ENCODE data around the gene ZNF70. TPM values are rescaled to one million over a fixed set of nuclear protein-coding genes. Genes with fewer than 3 reads are reported as not detected.

The ZNF70 gene
- total RNA-seq, 1 experiment from 2014 or later: 3.3 TPM

- TF ChIP-seq STAT6 (CRISPR knock-in tag; conservative IDR thresholded peaks at IDR 0.05; ENCODE audit: low read depth): no peak
- TF ChIP-seq, protein P1, sequence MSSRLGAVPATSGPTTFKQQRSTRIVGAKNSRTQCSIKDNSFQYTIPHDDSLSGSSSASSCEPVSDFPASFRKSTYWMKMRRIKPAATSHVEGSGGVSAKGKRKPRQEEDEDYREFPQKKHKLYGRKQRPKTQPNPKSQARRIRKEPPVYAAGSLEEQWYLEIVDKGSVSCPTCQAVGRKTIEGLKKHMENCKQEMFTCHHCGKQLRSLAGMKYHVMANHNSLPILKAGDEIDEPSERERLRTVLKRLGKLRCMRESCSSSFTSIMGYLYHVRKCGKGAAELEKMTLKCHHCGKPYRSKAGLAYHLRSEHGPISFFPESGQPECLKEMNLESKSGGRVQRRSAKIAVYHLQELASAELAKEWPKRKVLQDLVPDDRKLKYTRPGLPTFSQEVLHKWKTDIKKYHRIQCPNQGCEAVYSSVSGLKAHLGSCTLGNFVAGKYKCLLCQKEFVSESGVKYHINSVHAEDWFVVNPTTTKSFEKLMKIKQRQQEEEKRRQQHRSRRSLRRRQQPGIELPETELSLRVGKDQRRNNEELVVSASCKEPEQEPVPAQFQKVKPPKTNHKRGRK (CRISPR knock-in tag; IDR thresholded peaks at IDR 0.05; ENCODE audit: borderline replicate concordance): no peak
- TF ChIP-seq NR3C1 (CRISPR knock-in tag; conservative IDR thresholded peaks at IDR 0.05; ENCODE audit: low read depth): no peak
- no peak for TF ChIP-seq RORB (CRISPR knock-in tag; IDR thresholded peaks at IDR 0.05)
- no peak for TF ChIP-seq GRHL2 (CRISPR knock-in tag; IDR thresholded peaks at IDR 0.05; ENCODE audit: insufficient replicate concordance, severe bottlenecking)
- TF ChIP-seq, protein P2, sequence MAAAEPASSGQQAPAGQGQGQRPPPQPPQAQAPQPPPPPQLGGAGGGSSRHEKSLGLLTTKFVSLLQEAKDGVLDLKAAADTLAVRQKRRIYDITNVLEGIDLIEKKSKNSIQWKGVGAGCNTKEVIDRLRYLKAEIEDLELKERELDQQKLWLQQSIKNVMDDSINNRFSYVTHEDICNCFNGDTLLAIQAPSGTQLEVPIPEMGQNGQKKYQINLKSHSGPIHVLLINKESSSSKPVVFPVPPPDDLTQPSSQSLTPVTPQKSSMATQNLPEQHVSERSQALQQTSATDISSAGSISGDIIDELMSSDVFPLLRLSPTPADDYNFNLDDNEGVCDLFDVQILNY (CRISPR knock-in tag; IDR thresholded peaks at IDR 0.05): no peak
- TF ChIP-seq AFF4 (CRISPR knock-in tag; IDR thresholded peaks at IDR 0.05; ENCODE audit: borderline replicate concordance): no peak
- no peak for TF ChIP-seq CBFB (CRISPR knock-in tag; IDR thresholded peaks at IDR 0.05; ENCODE audit: low read depth)
Observed at GRCh38 chr22:23691748-23692423, 59.0 kb downstream of the ZNF70 start (continued).

- Mint-ChIP-seq H3K4me3 (no peak within 1 kb of the TSS), H3K36me3 (peaks cover 29% of the 10 kb centered on the region), H3K9me3 (no peaks in the 10 kb centered on the region), H3K4me1 (no peaks in the 10 kb centered on the region), H3K27me3 (ENCODE audit: low read depth) (no peaks in the 10 kb centered on the region), H3K27ac (no peak within 1 kb of the TSS; the same call in 1 of the 2 replicates)
- ChIA-PET CTCF (no interaction called here), POLR2A (no interaction called here)
- DNase-seq (ENCODE audit: low spot score) (no peak), ATAC-seq (no peak)
- TF ChIP-seq NFE2L1 (CRISPR knock-in tag; IDR thresholded peaks at IDR 0.05) (no peak), IRF1 (CRISPR knock-in tag; IDR thresholded peaks at IDR 0.05) (no peak), OVOL2 (CRISPR knock-in tag; IDR thresholded peaks at IDR 0.05; ENCODE audit: borderline replicate concordance) (no peak), NFATC4 (CRISPR knock-in tag; IDR thresholded peaks at IDR 0.05) (no peak), ATF1 (CRISPR knock-in tag; IDR thresholded peaks at IDR 0.05) (no peak), CBFB (CRISPR knock-in tag; IDR thresholded peaks at IDR 0.05; ENCODE audit: low read depth) (no peak), STAT6 (CRISPR knock-in tag; conservative IDR thresholded peaks at IDR 0.05; ENCODE audit: low read depth) (no peak), TCF7 (CRISPR knock-in tag; IDR thresholded peaks at IDR 0.05; ENCODE audit: low read depth) (no peak), NR2C2 (CRISPR knock-in tag; IDR thresholded peaks at IDR 0.05) (no peak), HMGXB4 (CRISPR knock-in tag; IDR thresholded peaks at IDR 0.05) (no peak), PRRX2 (CRISPR knock-in tag; IDR thresholded peaks at IDR 0.05) (no peak)
- TF ChIP-seq, protein P3, sequence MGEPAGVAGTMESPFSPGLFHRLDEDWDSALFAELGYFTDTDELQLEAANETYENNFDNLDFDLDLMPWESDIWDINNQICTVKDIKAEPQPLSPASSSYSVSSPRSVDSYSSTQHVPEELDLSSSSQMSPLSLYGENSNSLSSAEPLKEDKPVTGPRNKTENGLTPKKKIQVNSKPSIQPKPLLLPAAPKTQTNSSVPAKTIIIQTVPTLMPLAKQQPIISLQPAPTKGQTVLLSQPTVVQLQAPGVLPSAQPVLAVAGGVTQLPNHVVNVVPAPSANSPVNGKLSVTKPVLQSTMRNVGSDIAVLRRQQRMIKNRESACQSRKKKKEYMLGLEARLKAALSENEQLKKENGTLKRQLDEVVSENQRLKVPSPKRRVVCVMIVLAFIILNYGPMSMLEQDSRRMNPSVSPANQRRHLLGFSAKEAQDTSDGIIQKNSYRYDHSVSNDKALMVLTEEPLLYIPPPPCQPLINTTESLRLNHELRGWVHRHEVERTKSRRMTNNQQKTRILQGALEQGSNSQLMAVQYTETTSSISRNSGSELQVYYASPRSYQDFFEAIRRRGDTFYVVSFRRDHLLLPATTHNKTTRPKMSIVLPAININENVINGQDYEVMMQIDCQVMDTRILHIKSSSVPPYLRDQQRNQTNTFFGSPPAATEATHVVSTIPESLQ (CRISPR knock-in tag; IDR thresholded peaks at IDR 0.05): no peak
Observed at GRCh38 chr22:23690713-23691112, 60.2 kb downstream of the ZNF70 start, which contains the start of gene RGL4. Gene RGL4 (plus strand): TSS chr22:23691013. CDS start chr22:23692031, 1,018 bp downstream.
